Measurements from ENCODE around the gene MUC5AC.

GRCh38 chr11:1161410-1162137 lies 3.8 kb downstream of the MUC5AC start:
- TF ChIP-seq, protein P1, sequence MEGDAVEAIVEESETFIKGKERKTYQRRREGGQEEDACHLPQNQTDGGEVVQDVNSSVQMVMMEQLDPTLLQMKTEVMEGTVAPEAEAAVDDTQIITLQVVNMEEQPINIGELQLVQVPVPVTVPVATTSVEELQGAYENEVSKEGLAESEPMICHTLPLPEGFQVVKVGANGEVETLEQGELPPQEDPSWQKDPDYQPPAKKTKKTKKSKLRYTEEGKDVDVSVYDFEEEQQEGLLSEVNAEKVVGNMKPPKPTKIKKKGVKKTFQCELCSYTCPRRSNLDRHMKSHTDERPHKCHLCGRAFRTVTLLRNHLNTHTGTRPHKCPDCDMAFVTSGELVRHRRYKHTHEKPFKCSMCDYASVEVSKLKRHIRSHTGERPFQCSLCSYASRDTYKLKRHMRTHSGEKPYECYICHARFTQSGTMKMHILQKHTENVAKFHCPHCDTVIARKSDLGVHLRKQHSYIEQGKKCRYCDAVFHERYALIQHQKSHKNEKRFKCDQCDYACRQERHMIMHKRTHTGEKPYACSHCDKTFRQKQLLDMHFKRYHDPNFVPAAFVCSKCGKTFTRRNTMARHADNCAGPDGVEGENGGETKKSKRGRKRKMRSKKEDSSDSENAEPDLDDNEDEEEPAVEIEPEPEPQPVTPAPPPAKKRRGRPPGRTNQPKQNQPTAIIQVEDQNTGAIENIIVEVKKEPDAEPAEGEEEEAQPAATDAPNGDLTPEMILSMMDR (IDR thresholded peaks at IDR 0.05 in 8 of 11, conservative IDR thresholded peaks at IDR 0.05 in 3 of 11), result no peak
- TF ChIP-seq POLR2A (IDR thresholded peaks at IDR 0.05) (no peak), POLR2AphosphoS5 (IDR thresholded peaks at IDR 0.05) (no peak)
